MCF 10A (cell line): ENCODE data around the gene ATF7IP2. TPM values are rescaled to one million over a fixed set of nuclear protein-coding genes. Genes with fewer than 3 reads are reported as not detected.
"Not testable (repeated sequence)": the region's sequence is repeated elsewhere in the genome, so short reads cannot be mapped to it uniquely, and the experiment has no call there.

Experiments
- BruUV-seq: library from RNA; stranded (reverse); fragments of 400-500 nt; replicated peaks from 2 replicates; lab custom pipeline; 2021; lab: Mats Ljungman, UMichigan
- CTCF ChIA-PET: fragments of 300-600 bp; sonication (Branson Sonifier 250); formaldehyde crosslinking; extraction: SDS; loops from one replicate; lab custom pipeline; 2021; ENCODE audit warnings: antibody characterized with exemption, inconsistent platforms; lab: Yijun Ruan, JAX
- POLR2A ChIA-PET: fragments of 300-600, 350-650 bp; sonication (Branson Sonifier 250); formaldehyde crosslinking; extraction: SDS; loops from one replicate; lab custom pipeline; 2020; ENCODE audit warnings: antibody characterized with exemption, inconsistent platforms; lab: Yijun Ruan, JAX
- DNase-seq: peaks from one replicate; pipeline ENCODE4 v3.0.0-alpha.2; 2018; ENCODE audit not compliant: unreplicated experiment
- H3K27ac Mint-ChIP-seq: one replicate; pipeline ENCODE4 v1.8.0; 2022; ENCODE audit warnings: mild to moderate bottlenecking, low read depth, mixed read lengths; ENCODE audit not compliant: unreplicated experiment
- H3K27me3 Mint-ChIP-seq: one replicate; pipeline ENCODE4 v1.8.0; 2022; ENCODE audit warnings: mixed read lengths; ENCODE audit not compliant: insufficient read depth, unreplicated experiment
- H3K36me3 Mint-ChIP-seq: one replicate; pipeline ENCODE4 v1.8.0; 2022; ENCODE audit warnings: mild to moderate bottlenecking, moderate library complexity, mixed read lengths; ENCODE audit not compliant: insufficient read depth, unreplicated experiment
- H3K4me1 Mint-ChIP-seq: one replicate; pipeline ENCODE4 v1.8.0; 2022; ENCODE audit warnings: mixed read lengths; ENCODE audit not compliant: insufficient read depth, unreplicated experiment
- H3K4me3 Mint-ChIP-seq: one replicate; pipeline ENCODE4 v1.8.0; 2022; ENCODE audit warnings: mild to moderate bottlenecking, moderate library complexity, mixed read lengths; ENCODE audit not compliant: unreplicated experiment
- H3K9me3 Mint-ChIP-seq: one replicate; pipeline ENCODE4 v1.8.0; 2022; ENCODE audit warnings: mixed read lengths; ENCODE audit not compliant: unreplicated experiment
- CTCF ChIP-seq: fragments of 200-600 bp; IDR thresholded peaks from one replicate; pipeline ENCODE4 v1.8.0; 2022; ENCODE audit warnings: antibody characterized with exemption, mild to moderate bottlenecking; ENCODE audit not compliant: unreplicated experiment
- intact Hi-C: fragments of 100-400 bp; cut with micrococcal nuclease; formaldehyde crosslinking; loops from 2 replicates; pipeline ENCODE4 v1.14.1; 2022
- total RNA-seq: library from RNA; stranded (reverse); gene quantifications from 2 replicates; pipeline ENCODE4 v1.2.3, GENCODE V29; 2022

ATF7IP2 gene
- total RNA-seq, 1 experiment from 2014 or later: 6.5 TPM

GRCh38 chr16:10402975-10403374, 17.1 kb downstream of the ATF7IP2 start:
- no peak for TF ChIP-seq CTCF
- Mint-ChIP-seq H3K9me3 (no peaks in the 10 kb centered on the region), H3K27me3 (no peaks in the 10 kb centered on the region), H3K27ac (no peak overlapping the region), H3K36me3 (peaks cover 16% of the 10 kb centered on the region), H3K4me1 (no peaks in the 10 kb centered on the region), H3K4me3 (no peak overlapping the region)
- POLR2A ChIA-PET: no interaction called here
- intact Hi-C loops: no loop called here
- CTCF ChIA-PET: no interaction called here
- no TSS peak for BruUV-seq
- DNase-seq: no peak

GRCh38 chr16:10405386-10405939, 19.6 kb downstream of the ATF7IP2 start:
- TF ChIP-seq CTCF: no peak
- Mint-ChIP-seq H3K4me3 (no peak overlapping the region), H3K27me3 (no peaks in the 10 kb centered on the region), H3K36me3 (peaks cover 17% of the 10 kb centered on the region), H3K4me1 (no peaks in the 10 kb centered on the region), H3K27ac (no peak overlapping the region), H3K9me3 (peaks cover 20% of the 10 kb centered on the region)
- DNase-seq: no peak
- POLR2A ChIA-PET: no interaction called here
- CTCF ChIA-PET: no interaction called here
- intact Hi-C loops: no loop called here
- no TSS peak for BruUV-seq

GRCh38 chr16:10408824-10409381, 23.0 kb downstream of the ATF7IP2 start:
- H3K4me1 Mint-ChIP-seq: no peaks in the 10 kb centered on the region
- intact Hi-C loops: no loop called here
- H3K9me3 Mint-ChIP-seq: peaks cover 28% of the 10 kb centered on the region
- no TSS peak for BruUV-seq
- ChIA-PET CTCF (no interaction called here), POLR2A (no interaction called here)
- no peak overlapping the region for H3K27ac Mint-ChIP-seq
- peaks cover 21% of the 10 kb centered on the region for H3K36me3 Mint-ChIP-seq
- no peak for TF ChIP-seq CTCF
- no peaks in the 10 kb centered on the region for H3K27me3 Mint-ChIP-seq
- H3K4me3 Mint-ChIP-seq: no peak overlapping the region
- peak; percentile 8 for DNase-seq

- intact Hi-C loops, BruUV-seq, DNase-seq, CTCF ChIA-PET, H3K4me1 Mint-ChIP-seq, H3K4me3 Mint-ChIP-seq, H3K27me3 Mint-ChIP-seq, POLR2A ChIA-PET, H3K27ac Mint-ChIP-seq: not testable (repeated sequence)
- Mint-ChIP-seq H3K36me3 (peaks cover 21% of the 10 kb centered on the region), H3K9me3 (peaks cover 35% of the 10 kb centered on the region)
These were observed 23.9 kb downstream of the ATF7IP2 start for GRCh38 chr16:10409713-10410112.
